Measurements from ENCODE around the gene AADAC.

Gene AADAC

GRCh38 chr3:151856118-151856517, 42.2 kb downstream of the AADAC start:
- Histone ChIP-seq H3K27me3 (ENCODE audit: control insufficient read depth, insufficient read depth, low read length) (no peaks in the 10 kb centered on the region), H3K36me3 (ENCODE audit: control insufficient read depth, insufficient read depth, low read length) (no peaks in the 10 kb centered on the region), H3K79me2 (no peaks in the 10 kb centered on the region), H3K9me3 (ENCODE audit: control insufficient read depth, low read length) (no peaks in the 10 kb centered on the region), H3K9ac (no peak overlapping the region), H2AFZ (no peak overlapping the region), H3K27ac (no peak overlapping the region), H3K4me3 (ENCODE audit: low read depth, low read length) (no peak overlapping the region), H3K4me2 (ENCODE audit: low read length) (no peak overlapping the region), H3K4me1 (no peaks in the 10 kb centered on the region)
- TF ChIP-seq, protein P1, sequence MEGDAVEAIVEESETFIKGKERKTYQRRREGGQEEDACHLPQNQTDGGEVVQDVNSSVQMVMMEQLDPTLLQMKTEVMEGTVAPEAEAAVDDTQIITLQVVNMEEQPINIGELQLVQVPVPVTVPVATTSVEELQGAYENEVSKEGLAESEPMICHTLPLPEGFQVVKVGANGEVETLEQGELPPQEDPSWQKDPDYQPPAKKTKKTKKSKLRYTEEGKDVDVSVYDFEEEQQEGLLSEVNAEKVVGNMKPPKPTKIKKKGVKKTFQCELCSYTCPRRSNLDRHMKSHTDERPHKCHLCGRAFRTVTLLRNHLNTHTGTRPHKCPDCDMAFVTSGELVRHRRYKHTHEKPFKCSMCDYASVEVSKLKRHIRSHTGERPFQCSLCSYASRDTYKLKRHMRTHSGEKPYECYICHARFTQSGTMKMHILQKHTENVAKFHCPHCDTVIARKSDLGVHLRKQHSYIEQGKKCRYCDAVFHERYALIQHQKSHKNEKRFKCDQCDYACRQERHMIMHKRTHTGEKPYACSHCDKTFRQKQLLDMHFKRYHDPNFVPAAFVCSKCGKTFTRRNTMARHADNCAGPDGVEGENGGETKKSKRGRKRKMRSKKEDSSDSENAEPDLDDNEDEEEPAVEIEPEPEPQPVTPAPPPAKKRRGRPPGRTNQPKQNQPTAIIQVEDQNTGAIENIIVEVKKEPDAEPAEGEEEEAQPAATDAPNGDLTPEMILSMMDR (IDR thresholded peaks at IDR 0.05): no peak

DNA sequence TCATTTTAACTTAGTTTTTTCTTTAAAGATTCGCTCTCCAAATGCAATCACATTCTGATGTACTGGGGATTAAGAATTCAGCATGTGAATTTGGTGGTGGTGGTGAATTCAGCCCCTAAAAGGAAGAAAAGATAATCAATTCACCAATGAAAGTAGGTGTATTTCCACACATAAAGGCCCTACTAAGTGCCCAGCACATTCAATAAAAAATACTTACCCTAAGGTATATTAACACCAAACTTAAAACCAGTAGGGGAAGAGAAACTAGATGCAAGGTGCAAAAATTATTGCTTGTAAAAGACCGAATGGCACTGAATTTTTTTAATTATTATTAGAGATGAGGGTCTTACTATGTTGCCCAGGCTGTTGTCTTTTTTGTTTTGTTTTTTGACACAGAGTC, 42.7 kb downstream of the AADAC start:
- Histone ChIP-seq H3K4me2 (ENCODE audit: low read length) (no peak overlapping the region), H3K9ac (no peak overlapping the region), H3K4me3 (ENCODE audit: low read depth, low read length) (no peak overlapping the region), H2AFZ (no peak overlapping the region), H3K27ac (no peak overlapping the region), H3K9me3 (ENCODE audit: control insufficient read depth, low read length) (no peaks in the 10 kb centered on the region), H3K36me3 (ENCODE audit: control insufficient read depth, insufficient read depth, low read length) (no peaks in the 10 kb centered on the region), H3K79me2 (no peaks in the 10 kb centered on the region), H3K4me1 (no peaks in the 10 kb centered on the region), H3K27me3 (ENCODE audit: control insufficient read depth, insufficient read depth, low read length) (no peaks in the 10 kb centered on the region)
- TF ChIP-seq, protein P1 (IDR thresholded peaks at IDR 0.05): no peak

DNA sequence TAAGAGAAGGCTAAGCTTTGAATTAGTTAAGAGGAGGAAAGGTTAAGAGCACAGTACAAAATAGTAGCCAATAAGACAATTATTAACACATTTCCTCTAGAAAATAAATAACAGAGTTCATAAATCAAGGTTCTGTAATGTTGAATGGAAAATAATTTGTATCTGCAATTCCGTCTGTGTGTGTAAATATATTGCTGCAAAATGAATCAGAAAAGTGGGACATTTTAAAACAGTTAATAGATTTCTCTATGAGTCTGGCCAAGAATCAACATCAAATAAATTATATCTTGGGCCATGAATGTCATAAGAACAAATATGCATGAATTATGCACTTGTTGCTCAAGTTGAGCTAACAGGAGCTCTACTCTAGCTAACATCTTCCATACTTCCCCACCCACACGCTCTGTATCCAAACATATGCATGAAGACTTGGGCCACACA, 45.3 kb downstream of the AADAC start:
- H3K27me3 ChIP-seq (ENCODE audit: control insufficient read depth, insufficient read depth, low read length): no peaks in the 10 kb centered on the region
- no peak overlapping the region for H3K4me2 ChIP-seq (ENCODE audit: low read length)
- H3K36me3 ChIP-seq (ENCODE audit: control insufficient read depth, insufficient read depth, low read length): no peaks in the 10 kb centered on the region
- no peak overlapping the region for H3K27ac ChIP-seq
- H3K9ac ChIP-seq: no peak overlapping the region
- H3K9me3 ChIP-seq (ENCODE audit: control insufficient read depth, low read length): no peaks in the 10 kb centered on the region
- no peak overlapping the region for H3K4me3 ChIP-seq (ENCODE audit: low read depth, low read length)
- H2AFZ ChIP-seq: no peak overlapping the region
- TF ChIP-seq, protein P1 (IDR thresholded peaks at IDR 0.05): no peak
- no peaks in the 10 kb centered on the region for H3K4me1 ChIP-seq
- H3K79me2 ChIP-seq: no peaks in the 10 kb centered on the region

- H2AFZ ChIP-seq: no peak overlapping the region
- H3K36me3 ChIP-seq (ENCODE audit: control insufficient read depth, insufficient read depth, low read length): no peaks in the 10 kb centered on the region
- no peak overlapping the region for H3K9ac ChIP-seq
- H3K27me3 ChIP-seq (ENCODE audit: control insufficient read depth, insufficient read depth, low read length): no peaks in the 10 kb centered on the region
- no peak overlapping the region for H3K4me3 ChIP-seq (ENCODE audit: low read depth, low read length)
- H3K4me2 ChIP-seq (ENCODE audit: low read length): no peak overlapping the region
- TF ChIP-seq, protein P1 (IDR thresholded peaks at IDR 0.05): no peak
- H3K27ac ChIP-seq: no peak overlapping the region
- no peaks in the 10 kb centered on the region for H3K4me1 ChIP-seq
- no peaks in the 10 kb centered on the region for H3K9me3 ChIP-seq (ENCODE audit: control insufficient read depth, low read length)
- no peaks in the 10 kb centered on the region for H3K79me2 ChIP-seq
Observed at GRCh38 chr3:151859905-151860304, 46.0 kb downstream of the AADAC start.

DNA sequence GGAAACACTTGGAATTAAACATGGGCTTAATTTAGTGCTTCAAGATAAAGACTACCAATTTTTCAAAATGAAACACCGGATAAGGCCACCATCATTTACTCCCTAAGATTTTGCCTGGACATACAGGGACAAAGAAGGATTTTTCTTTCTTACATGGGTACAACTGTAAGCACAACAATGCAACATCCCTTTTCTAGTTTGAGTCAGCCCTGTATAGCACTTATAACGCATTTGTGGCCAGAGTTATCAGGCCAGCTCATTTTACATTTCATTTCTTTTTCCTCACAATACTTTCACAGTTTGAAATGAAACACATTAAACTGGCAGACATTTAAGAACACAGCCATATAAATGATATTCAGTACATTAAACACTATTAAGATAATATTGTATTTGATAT, 49.7 kb downstream of the AADAC start:
- no peak overlapping the region for H3K27ac ChIP-seq
- no peaks in the 10 kb centered on the region for H3K27me3 ChIP-seq (ENCODE audit: control insufficient read depth, insufficient read depth, low read length)
- H3K4me1 ChIP-seq: no peaks in the 10 kb centered on the region
- TF ChIP-seq, protein P1 (IDR thresholded peaks at IDR 0.05): no peak
- no peaks in the 10 kb centered on the region for H3K79me2 ChIP-seq
- H3K9ac ChIP-seq: no peak overlapping the region
- no peaks in the 10 kb centered on the region for H3K36me3 ChIP-seq (ENCODE audit: control insufficient read depth, insufficient read depth, low read length)
- no peak overlapping the region for H2AFZ ChIP-seq
- no peaks in the 10 kb centered on the region for H3K9me3 ChIP-seq (ENCODE audit: control insufficient read depth, low read length)
- no peak overlapping the region for H3K4me2 ChIP-seq (ENCODE audit: low read length)
- H3K4me3 ChIP-seq (ENCODE audit: low read depth, low read length): no peak overlapping the region
